Muscle layer of duodenum (tissue), 2 donors: ENCODE measurements around the gene ZNF512B.

Experiments
- H3K27ac ChIP-seq: one replicate; pipeline ENCODE4 v1.7.0; 2013; ENCODE audit warnings: mild to moderate bottlenecking, low read length
- H3K27me3 ChIP-seq: one replicate; pipeline ENCODE4 v1.7.0; 2013; ENCODE audit warnings: low read depth, mild to moderate bottlenecking, control low read depth, low read length
- H3K36me3 ChIP-seq, 2 donors: one replicate each; pipeline ENCODE4 v1.7.0; 2013; ENCODE audit warnings: low read length in 2 of 2, control low read depth in 1 of 2, mild to moderate bottlenecking in 1 of 2; ENCODE audit not compliant: insufficient read depth in 2 of 2, control insufficient read depth in 1 of 2
- H3K4me1 ChIP-seq, 2 donors: one replicate each; pipeline ENCODE4 v1.7.0; 2013; ENCODE audit warnings: low read length in 2 of 2, mild to moderate bottlenecking in 2 of 2, control low read depth in 1 of 2, moderate library complexity in 1 of 2; ENCODE audit not compliant: insufficient read depth in 2 of 2, control insufficient read depth in 1 of 2
- H3K4me3 ChIP-seq, 2 donors: one replicate each; pipeline ENCODE4 v1.7.0; 2013; ENCODE audit warnings: low read length in 2 of 2, low read depth in 1 of 2, mild to moderate bottlenecking in 1 of 2
- H3K9me3 ChIP-seq, 2 donors: one replicate each; pipeline ENCODE4 v1.7.0; 2013; ENCODE audit warnings: low read length in 2 of 2, control low read depth in 1 of 2, mild to moderate bottlenecking in 1 of 2; ENCODE audit not compliant: control insufficient read depth in 1 of 2
- donor health status: healthy.

Gene ZNF512B

DNA sequence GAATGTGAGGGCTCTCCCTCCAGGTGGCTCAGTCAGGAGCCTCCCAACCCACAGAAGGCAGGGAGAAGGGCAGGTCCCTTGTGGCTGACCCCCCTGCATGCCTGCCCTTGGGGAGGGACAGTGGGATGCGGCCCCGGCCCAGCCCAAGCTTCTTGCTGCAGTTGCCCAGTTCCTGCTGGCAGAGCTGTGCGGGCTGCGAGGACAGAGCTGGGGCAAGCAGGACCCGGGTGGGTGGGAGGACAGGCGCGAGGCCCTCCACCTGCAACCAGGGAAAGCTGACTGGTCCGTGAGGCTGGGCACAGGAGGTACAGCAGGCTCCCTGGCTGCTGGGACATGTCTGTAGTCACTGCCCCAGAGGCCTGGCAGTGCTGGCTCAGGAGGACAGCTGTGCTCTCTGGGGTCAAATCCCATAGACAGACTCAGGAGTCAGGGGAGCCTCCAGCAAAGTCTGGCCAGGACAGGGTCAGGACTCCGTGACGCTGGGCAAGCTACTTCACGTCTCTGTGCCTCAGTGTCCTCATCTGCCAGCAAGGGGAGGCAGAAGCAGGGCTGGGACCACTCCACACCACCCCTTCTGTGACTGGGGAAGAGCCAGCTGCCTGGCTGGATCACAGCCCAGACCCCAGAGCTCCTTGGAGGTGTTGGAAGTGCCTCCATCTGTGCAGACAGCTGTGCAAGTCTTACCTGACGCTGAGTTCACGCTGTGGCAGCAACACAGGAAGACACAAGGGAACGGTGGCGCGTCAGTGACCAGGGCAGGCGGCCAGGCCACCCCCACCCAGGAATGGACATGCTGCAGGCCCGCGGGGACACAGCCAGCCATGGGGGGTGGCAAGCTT lies 26.5 kb downstream of the ZNF512B start:
- H3K4me1 ChIP-seq, result peaks cover 0 to 12% of the 10 kb centered on the region in 2 donors
- no peaks in the 10 kb centered on the region for H3K9me3 ChIP-seq
- no peak overlapping the region for H3K4me3 ChIP-seq
- H3K36me3 ChIP-seq, result peaks cover 16 to 60% of the 10 kb centered on the region in 2 donors
- no peaks in the 10 kb centered on the region for H3K27me3 ChIP-seq
- no peak overlapping the region for H3K27ac ChIP-seq

DNA sequence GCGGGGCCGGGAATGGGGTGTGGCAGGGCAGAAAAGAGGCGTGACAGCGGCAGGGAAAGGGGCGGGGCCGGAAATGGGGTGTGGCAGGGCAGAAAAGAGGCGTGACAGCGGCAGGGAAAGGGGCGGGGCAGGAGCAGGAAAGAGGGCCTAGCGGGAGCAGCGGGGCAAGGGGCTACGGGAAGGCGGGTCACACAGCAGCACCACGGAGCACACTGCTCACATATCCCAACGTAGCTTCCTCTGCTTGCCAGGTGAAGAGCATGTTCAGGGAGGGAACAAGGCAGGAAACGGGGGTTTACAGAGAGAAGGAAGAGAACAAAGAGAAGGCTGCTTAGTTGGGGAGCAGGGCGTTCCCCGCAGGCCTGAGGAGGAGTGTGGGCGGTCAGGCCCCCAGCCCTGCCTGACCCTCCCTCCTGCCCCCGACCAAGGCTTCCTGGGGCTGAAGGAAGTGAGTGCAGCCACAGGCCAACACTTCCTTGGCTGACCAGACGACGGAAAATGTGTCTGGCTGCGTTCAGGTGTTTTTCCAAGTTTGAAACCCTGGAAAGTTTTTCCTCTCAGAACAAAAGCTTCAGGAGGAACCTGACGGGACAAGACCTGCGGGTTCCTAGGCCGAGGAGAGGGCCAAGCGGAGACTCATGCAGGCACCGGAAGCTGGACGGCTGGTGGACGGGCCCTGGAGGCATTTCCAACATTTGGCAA lies 27.3 kb downstream of the ZNF512B start:
- no peak overlapping the region for H3K4me3 ChIP-seq
- no peaks in the 10 kb centered on the region for H3K9me3 ChIP-seq
- no peaks in the 10 kb centered on the region for H3K27me3 ChIP-seq
- H3K27ac ChIP-seq, result no peak overlapping the region
- peaks cover 16 to 60% of the 10 kb centered on the region in 2 donors for H3K36me3 ChIP-seq
- peaks cover 0 to 4% of the 10 kb centered on the region in 2 donors for H3K4me1 ChIP-seq

DNA sequence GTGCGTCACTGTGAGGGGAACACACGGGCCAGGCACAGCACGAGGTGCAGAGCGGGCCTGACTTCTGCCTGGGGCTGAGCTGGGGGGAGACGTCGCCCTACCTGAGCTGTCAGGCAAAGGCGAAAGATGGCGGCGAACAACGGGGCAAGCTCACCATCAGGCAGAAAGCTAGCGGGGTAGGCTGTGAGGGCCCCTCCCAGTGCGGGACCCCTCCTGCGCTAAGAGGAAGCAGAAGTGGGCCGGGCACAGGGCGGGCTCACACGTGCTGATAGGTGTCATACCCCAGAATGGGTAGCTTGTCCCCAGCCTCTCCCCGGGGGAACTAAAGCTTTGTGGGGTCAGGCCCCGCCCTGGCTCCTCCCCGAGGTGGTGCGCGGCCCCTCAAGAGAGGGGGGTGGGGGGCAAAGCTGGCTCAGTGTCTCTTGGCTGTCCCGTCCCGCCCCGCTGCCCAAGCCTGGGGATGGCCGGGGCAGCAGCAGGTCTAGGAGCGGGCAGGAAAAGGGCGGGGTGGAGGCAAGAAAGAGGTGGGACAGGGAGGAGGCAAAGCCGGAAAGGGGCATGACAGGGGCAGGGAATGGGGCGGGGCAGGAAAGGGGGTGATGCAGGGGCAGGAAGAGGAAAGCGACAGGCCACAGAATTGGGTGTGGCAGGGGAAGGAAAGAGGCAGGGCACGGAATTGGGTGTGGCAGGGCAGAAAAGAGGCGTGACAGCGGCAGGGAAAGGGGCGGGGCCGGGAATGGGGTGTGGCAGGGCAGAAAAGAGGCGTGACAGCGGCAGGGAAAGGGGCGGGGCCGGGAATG lies 28.2 kb downstream of the ZNF512B start:
- H3K36me3 ChIP-seq, result peaks cover 16 to 60% of the 10 kb centered on the region in 2 donors
- no peak overlapping the region for H3K27ac ChIP-seq
- no peaks in the 10 kb centered on the region for H3K27me3 ChIP-seq
- no peaks in the 10 kb centered on the region for H3K9me3 ChIP-seq
- no peaks in the 10 kb centered on the region for H3K4me1 ChIP-seq
- H3K4me3 ChIP-seq, result no peak overlapping the region

DNA sequence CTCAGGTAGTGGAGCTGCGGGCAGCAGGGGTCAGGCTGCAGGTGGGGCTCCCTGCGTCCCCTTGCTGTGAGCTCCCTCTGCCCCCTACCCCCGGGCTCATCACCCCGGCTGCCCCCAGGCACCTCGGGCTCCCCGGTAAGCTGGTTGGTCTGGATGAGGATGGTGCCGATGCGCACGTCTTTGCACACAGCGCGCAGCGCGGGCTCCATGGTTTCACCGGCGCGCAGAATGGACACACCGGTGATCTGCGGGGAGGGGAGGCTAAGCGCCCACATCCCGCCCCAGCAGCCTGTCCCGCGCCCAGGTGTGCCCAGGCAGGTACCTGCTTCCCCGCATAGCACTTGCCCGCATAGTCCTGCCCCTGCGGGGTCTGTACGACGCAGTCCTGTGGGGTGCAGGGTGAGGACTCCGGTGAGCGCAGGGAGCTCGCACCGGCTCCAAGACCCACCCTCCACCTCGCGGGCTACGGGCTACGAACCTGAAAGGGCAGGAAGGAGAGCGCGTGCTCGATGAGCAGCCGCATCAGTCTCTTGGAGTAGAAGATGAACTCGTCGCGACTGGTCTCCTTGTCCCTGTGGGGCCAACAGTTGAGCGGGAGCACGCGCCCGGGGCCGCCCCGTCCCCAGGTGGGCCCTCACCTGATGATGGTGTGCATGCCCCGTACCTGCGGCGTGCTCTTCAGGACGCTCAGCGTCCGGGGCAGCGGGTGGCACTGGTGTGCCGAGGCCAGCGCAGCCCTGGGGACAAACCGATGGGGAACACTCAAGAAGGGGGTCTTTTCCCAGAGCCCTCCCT lies 29.1 kb downstream of the ZNF512B start:
- H3K4me1 ChIP-seq, result no peaks in the 10 kb centered on the region
- peaks cover 16 to 55% of the 10 kb centered on the region in 2 donors for H3K36me3 ChIP-seq
- H3K4me3 ChIP-seq, result no peak overlapping the region
- no peaks in the 10 kb centered on the region for H3K9me3 ChIP-seq
- H3K27ac ChIP-seq, result no peak overlapping the region
- H3K27me3 ChIP-seq, result no peaks in the 10 kb centered on the region

DNA sequence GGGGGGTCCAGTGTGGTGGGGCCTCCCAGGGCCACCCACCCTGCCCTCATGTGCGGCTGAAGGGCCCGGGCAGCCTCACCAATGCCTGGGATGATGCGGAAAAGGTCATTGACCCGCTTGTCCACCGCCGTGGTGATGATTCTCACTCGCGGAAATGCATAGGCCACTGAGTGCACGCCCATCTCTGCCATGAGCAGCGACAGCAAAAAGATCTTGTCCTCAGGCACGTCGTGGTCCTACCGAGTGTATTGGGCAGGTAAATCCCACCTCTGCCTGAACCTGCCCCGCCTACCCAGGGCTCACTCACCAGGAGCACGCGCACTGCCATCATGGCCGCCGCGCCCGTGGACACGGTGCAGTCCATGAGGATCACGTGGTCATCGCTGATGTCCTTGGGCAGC lies 29.7 kb downstream of the ZNF512B start:
- no peak overlapping the region for H3K4me3 ChIP-seq
- no peak overlapping the region for H3K27ac ChIP-seq
- peaks cover 15 to 55% of the 10 kb centered on the region in 2 donors for H3K36me3 ChIP-seq
- H3K9me3 ChIP-seq, result no peaks in the 10 kb centered on the region
- no peaks in the 10 kb centered on the region for H3K27me3 ChIP-seq
- no peaks in the 10 kb centered on the region for H3K4me1 ChIP-seq

DNA sequence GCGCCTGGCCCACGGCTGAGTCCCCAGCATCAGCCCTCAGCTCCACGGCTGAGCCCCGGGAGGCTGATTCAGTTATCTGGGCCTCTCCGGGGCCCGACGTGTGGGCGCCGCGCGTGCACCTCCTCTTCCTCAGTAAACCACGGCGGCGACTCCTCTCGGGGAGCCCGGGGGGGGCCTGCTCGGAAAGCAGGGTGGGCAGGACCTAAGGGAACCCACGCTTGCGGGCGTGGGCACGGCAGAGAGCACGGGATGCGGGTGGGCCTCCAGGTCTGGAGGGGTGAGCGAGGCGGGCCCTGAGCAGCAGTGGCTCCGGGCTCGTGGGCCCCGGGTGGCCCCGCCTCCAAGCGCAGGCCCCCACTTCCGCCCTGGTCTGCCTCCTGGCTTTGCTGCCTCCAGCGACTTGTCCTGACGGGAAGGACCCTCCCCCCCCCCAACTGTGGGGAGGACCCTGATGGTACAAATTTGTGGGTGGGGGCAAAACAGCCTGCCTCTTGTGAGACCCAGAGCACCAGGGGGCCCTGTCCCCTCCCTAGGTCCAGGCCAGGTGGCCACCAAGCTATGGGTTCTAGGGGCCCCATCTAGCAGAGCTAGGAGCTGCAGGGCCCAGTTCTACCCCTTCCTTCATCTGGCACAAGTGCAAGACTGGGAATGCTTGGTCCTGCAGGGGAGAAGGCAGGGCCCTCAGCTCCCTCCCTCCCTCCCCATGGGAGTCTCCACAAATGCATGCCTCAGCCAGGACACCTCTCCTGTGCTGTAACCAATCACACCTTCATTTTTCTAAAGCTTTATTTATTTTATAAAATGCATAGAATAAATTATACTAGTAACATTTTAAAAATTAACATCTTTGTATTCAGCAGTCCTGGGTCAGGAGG lies 30.4 kb downstream of the ZNF512B start:
- Histone ChIP-seq H3K4me3 (no peak overlapping the region), H3K4me1 (no peaks in the 10 kb centered on the region), H3K27ac (no peak overlapping the region), H3K9me3 (no peaks in the 10 kb centered on the region), H3K36me3 (peaks cover 20 to 54% of the 10 kb centered on the region in 2 donors), H3K27me3 (no peaks in the 10 kb centered on the region)

DNA sequence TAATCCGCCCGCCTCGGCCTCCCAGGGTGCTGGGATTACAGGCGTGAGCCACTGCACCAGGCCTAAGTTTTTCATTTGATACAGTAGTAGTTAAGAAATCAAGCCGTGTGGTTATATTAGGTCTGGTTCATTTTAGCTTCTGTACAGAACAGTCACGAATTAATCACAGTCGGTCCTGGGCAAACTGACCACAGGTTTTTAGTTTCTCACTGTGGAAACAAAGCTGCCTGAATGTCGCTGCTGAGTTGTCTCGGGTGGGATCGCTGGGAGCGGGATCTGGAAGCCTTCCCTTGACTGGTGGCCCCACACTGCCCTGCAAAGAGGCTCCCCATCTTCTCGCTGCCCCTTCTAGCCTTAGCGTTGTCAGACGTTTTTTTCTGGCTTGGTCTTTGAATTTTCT lies 32.1 kb downstream of the ZNF512B start:
- no peak overlapping the region for H3K4me3 ChIP-seq
- H3K4me1 ChIP-seq, result no peaks in the 10 kb centered on the region
- no peak overlapping the region for H3K27ac ChIP-seq
- H3K9me3 ChIP-seq, result no peaks in the 10 kb centered on the region
- H3K36me3 ChIP-seq, result peaks cover 9 to 43% of the 10 kb centered on the region in 2 donors
- no peaks in the 10 kb centered on the region for H3K27me3 ChIP-seq

DNA sequence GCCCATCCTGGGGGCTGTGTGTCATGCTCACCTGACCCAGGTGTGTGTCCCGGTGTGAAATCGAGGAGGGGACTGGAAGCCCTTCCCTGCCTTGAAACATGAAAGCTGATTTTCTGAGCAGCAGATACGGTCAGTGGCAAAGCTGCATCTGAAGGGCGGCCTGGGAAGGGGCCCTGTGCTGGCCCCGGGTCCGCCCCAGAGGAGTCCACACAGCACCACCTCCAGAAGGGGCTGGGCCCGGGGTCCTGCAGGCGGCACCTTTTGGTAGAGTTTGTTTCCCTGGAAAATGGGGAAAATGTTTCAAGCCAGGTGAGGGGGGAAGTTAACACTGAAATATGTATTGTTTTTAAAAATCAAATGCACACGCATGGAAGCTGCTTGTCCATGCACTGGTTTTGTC lies 34.3 kb downstream of the ZNF512B start:
- no peaks in the 10 kb centered on the region for H3K27me3 ChIP-seq
- no peaks in the 10 kb centered on the region for H3K9me3 ChIP-seq
- no peak overlapping the region for H3K27ac ChIP-seq
- no peak overlapping the region for H3K4me3 ChIP-seq
- peaks cover 28 to 57% of the 10 kb centered on the region in 2 donors for H3K36me3 ChIP-seq
- H3K4me1 ChIP-seq, result no peaks in the 10 kb centered on the region

DNA sequence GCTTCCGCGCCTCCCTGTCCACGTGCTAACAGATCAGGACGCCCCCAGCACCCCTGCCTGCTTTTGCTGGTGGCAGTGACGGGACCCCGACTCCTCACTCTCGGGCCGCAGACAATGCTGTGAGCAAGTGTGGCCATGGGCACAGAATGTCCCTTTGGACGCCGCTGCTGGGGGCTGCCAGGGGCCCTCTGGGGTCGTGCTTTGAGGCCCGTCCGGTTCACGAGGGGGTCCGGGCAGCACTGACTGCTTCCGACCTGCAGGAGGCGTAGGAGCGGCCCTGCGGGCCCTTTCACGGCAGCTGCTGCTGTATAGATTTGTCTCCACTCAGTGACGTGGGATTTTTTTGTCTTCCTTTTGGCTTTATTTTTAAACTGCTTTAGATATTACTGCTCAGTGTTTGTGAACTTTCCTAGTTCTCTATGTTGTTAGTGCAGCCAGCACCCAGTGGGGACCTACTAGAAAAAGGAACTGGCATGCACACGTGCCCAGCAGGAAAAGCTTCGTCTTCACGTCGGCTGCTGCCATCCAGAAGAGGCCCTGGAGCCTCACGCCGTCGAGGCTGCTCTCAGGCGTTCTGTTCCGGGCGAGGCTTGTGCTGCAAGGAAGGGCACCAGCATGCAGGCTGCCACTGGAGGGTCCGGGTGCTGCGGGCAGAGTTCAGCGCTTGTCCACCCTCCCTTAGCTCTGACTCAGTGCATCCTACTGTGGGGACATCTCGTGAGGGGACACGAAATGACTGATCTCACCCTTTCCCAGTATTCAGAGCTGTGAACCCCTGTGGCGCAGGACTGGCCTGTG lies 35.3 kb downstream of the ZNF512B start:
- no peak overlapping the region for H3K27ac ChIP-seq
- H3K27me3 ChIP-seq, result no peaks in the 10 kb centered on the region
- H3K4me3 ChIP-seq, result no peak overlapping the region
- peaks cover 34 to 60% of the 10 kb centered on the region in 2 donors for H3K36me3 ChIP-seq
- no peaks in the 10 kb centered on the region for H3K4me1 ChIP-seq
- no peaks in the 10 kb centered on the region for H3K9me3 ChIP-seq
